ENCODE measurements around the gene ZNF865.
A peak's percentile ranks its signal among the peaks of the same experiment; 100 is the strongest.

Gene ZNF865

GRCh38 chr19:55625004-55625326, 19.5 kb downstream of the ZNF865 start (continued):
- TF ChIP-seq TSHZ2 (CRISPR knock-in tag; IDR thresholded peaks at IDR 0.05) (no peak), TOX (CRISPR knock-in tag; IDR thresholded peaks at IDR 0.05; ENCODE audit: borderline replicate concordance) (no peak), ARNTL (CRISPR knock-in tag; IDR thresholded peaks at IDR 0.05; ENCODE audit: borderline replicate concordance, low read depth) (no peak)

GRCh38 chr19:55626350-55626749, 20.9 kb downstream of the ZNF865 start:
- no peak for TF ChIP-seq CREB5 (CRISPR knock-in tag; IDR thresholded peaks at IDR 0.05; ENCODE audit: low read depth)
- no peak for TF ChIP-seq ZFP3 (CRISPR knock-in tag; IDR thresholded peaks at IDR 0.05)
- TF ChIP-seq GLIS3 (CRISPR knock-in tag; IDR thresholded peaks at IDR 0.05) = no peak
- no peak for TF ChIP-seq TOX (CRISPR knock-in tag; IDR thresholded peaks at IDR 0.05; ENCODE audit: borderline replicate concordance)
- TF ChIP-seq RARB (CRISPR knock-in tag; IDR thresholded peaks at IDR 0.05) = no peak
- TF ChIP-seq ZNF70 (CRISPR knock-in tag; IDR thresholded peaks at IDR 0.05) = no peak
- no peak for TF ChIP-seq ZNF565 (CRISPR knock-in tag; conservative IDR thresholded peaks at IDR 0.05; ENCODE audit: low read depth)
- TF ChIP-seq CSDC2 (CRISPR knock-in tag; IDR thresholded peaks at IDR 0.05) = no peak
- TF ChIP-seq ZC3H10 (CRISPR knock-in tag; IDR thresholded peaks at IDR 0.05) = no peak
- no peak for TF ChIP-seq ARNTL (CRISPR knock-in tag; IDR thresholded peaks at IDR 0.05; ENCODE audit: borderline replicate concordance, low read depth)
- no peak for TF ChIP-seq CSRNP3 (CRISPR knock-in tag; IDR thresholded peaks at IDR 0.05)
- TF ChIP-seq ISL1 (CRISPR knock-in tag; IDR thresholded peaks at IDR 0.05) = no peak
- no peak for TF ChIP-seq SNAI2 (CRISPR knock-in tag; IDR thresholded peaks at IDR 0.05)
- TF ChIP-seq PPARA (CRISPR knock-in tag; IDR thresholded peaks at IDR 0.05; ENCODE audit: borderline replicate concordance) = no peak
- ATAC-seq = no peak

- TF ChIP-seq ZC3H10 (CRISPR knock-in tag; IDR thresholded peaks at IDR 0.05) (no peak), PPARA (CRISPR knock-in tag; IDR thresholded peaks at IDR 0.05; ENCODE audit: borderline replicate concordance) (no peak), ZNF8 (CRISPR knock-in tag; IDR thresholded peaks at IDR 0.05) (no peak), CSRNP3 (CRISPR knock-in tag; IDR thresholded peaks at IDR 0.05) (no peak), POU6F1 (CRISPR knock-in tag; IDR thresholded peaks at IDR 0.05; ENCODE audit: borderline replicate concordance, low read depth) (no peak), OSR1 (CRISPR knock-in tag; IDR thresholded peaks at IDR 0.05) (no peak), ARNTL (CRISPR knock-in tag; IDR thresholded peaks at IDR 0.05; ENCODE audit: borderline replicate concordance, low read depth) (no peak), ISL1 (CRISPR knock-in tag; IDR thresholded peaks at IDR 0.05) (no peak), TOX (CRISPR knock-in tag; IDR thresholded peaks at IDR 0.05; ENCODE audit: borderline replicate concordance) (no peak), BACH2 (CRISPR knock-in tag; IDR thresholded peaks at IDR 0.05; ENCODE audit: borderline replicate concordance) (no peak), TCF4 (CRISPR knock-in tag; IDR thresholded peaks at IDR 0.05; ENCODE audit: borderline replicate concordance) (no peak), ESRRG (CRISPR knock-in tag; IDR thresholded peaks at IDR 0.05) (no peak), ZNF565 (CRISPR knock-in tag; conservative IDR thresholded peaks at IDR 0.05; ENCODE audit: low read depth) (no peak), RARB (CRISPR knock-in tag; IDR thresholded peaks at IDR 0.05) (no peak), ZFP30 (CRISPR knock-in tag; IDR thresholded peaks at IDR 0.05) (no peak), SNAI2 (CRISPR knock-in tag; IDR thresholded peaks at IDR 0.05) (no peak), ZFP3 (CRISPR knock-in tag; IDR thresholded peaks at IDR 0.05) (no peak), CREB5 (CRISPR knock-in tag; IDR thresholded peaks at IDR 0.05; ENCODE audit: low read depth) (no peak), PATZ1 (CRISPR knock-in tag; IDR thresholded peaks at IDR 0.05; ENCODE audit: borderline replicate concordance) (no peak)
- ATAC-seq = peak; percentile 83
Observed at GRCh38 chr19:55632463-55632834, 27.0 kb downstream of the ZNF865 start.
